Activated CD8-positive, alpha-beta memory T cell treated with anti-CD3 and anti-CD28 coated beads, Interleukin-2, amount 10 ng/mL, durations not matched to agents 7 days and 5 days (primary cell): ENCODE measurements around the gene OR1L8. TPM values are rescaled to one million over a fixed set of nuclear protein-coding genes. Genes with fewer than 3 reads are reported as not detected.
"Not testable (repeated sequence)": the region's sequence is repeated elsewhere in the genome, so short reads cannot be mapped to it uniquely, and the experiment has no call there.

Experiments
- ATAC-seq: fragments of 150-1000 bp; cut with Tn5 transposase; one replicate; pipeline ENCODE4 v1.10.0; 2021; ENCODE audit warnings: moderate library complexity
- CTCF ChIA-PET: fragments of 350-600 bp; sonication (Branson Sonifier 250); formaldehyde crosslinking; loops from one replicate; lab custom pipeline; 2021; ENCODE audit warnings: antibody characterized with exemption; lab: Charles Lee
- DNase-seq: peaks from one replicate; pipeline ENCODE4 v3.0.0-alpha.2; 2020
- H3K27ac Mint-ChIP-seq: one replicate; pipeline ENCODE4 v1.8.0; 2021; ENCODE audit warnings: mild to moderate bottlenecking, mixed read lengths
- H3K27me3 Mint-ChIP-seq: one replicate; pipeline ENCODE4 v1.8.0; 2021; ENCODE audit warnings: mixed read lengths
- H3K36me3 Mint-ChIP-seq: one replicate; pipeline ENCODE4 v1.8.0; 2021; ENCODE audit warnings: mild to moderate bottlenecking, mixed read lengths
- H3K4me1 Mint-ChIP-seq: one replicate; pipeline ENCODE4 v1.8.0; 2021; ENCODE audit warnings: mixed read lengths
- H3K4me3 Mint-ChIP-seq: one replicate; pipeline ENCODE4 v1.8.0; 2021; ENCODE audit warnings: mild to moderate bottlenecking, moderate library complexity, mixed read lengths
- H3K9me3 Mint-ChIP-seq: one replicate; pipeline ENCODE4 v1.8.0; 2022; ENCODE audit warnings: low read depth, mixed read lengths
- total RNA-seq, 2 experiments: library from RNA; stranded (reverse); gene quantifications; one replicate each; pipeline ENCODE4 v1.2.3, GENCODE V29; 2021

OR1L8 gene
- total RNA-seq, 2 experiments from 2014 or later = not detected

- CTCF ChIA-PET = no interaction called here
- DNase-seq (no peak), ATAC-seq (no peak)
- H3K9me3 Mint-ChIP-seq = no peaks in the 10 kb centered on the region
- H3K4me1 Mint-ChIP-seq = no peaks in the 10 kb centered on the region
- no peak overlapping the region for H3K27ac Mint-ChIP-seq
- no peak overlapping the region for H3K4me3 Mint-ChIP-seq
- peaks cover 11% of the 10 kb centered on the region for H3K27me3 Mint-ChIP-seq
- H3K36me3 Mint-ChIP-seq = no peaks in the 10 kb centered on the region
These were observed 37.0 kb downstream of the OR1L8 start for GRCh38 chr9:122546196-122546595.

- Mint-ChIP-seq H3K36me3 (no peaks in the 10 kb centered on the region), H3K4me1 (no peaks in the 10 kb centered on the region), H3K4me3 (no peak overlapping the region), H3K9me3 (peaks cover 2% of the 10 kb centered on the region), H3K27me3 (no peaks in the 10 kb centered on the region), H3K27ac (no peak overlapping the region)
- CTCF ChIA-PET = no interaction called here
- DNase-seq = no peak
- ATAC-seq = no peak
These were observed 44.4 kb downstream of the OR1L8 start for GRCh38 chr9:122538757-122539156.

- H3K4me1 Mint-ChIP-seq, ATAC-seq, H3K36me3 Mint-ChIP-seq, H3K27me3 Mint-ChIP-seq, H3K9me3 Mint-ChIP-seq, CTCF ChIA-PET, H3K4me3 Mint-ChIP-seq, H3K27ac Mint-ChIP-seq, DNase-seq: not testable (repeated sequence)
These were observed 46.1 kb downstream of the OR1L8 start for GRCh38 chr9:122537066-122537465.

GRCh38 chr9:122536134-122536533 lies 47.0 kb downstream of the OR1L8 start:
- Mint-ChIP-seq H3K9me3 (peaks cover 2% of the 10 kb centered on the region), H3K27me3 (no peaks in the 10 kb centered on the region), H3K27ac (no peak overlapping the region), H3K36me3 (no peaks in the 10 kb centered on the region), H3K4me3 (no peak overlapping the region), H3K4me1 (no peaks in the 10 kb centered on the region)
- CTCF ChIA-PET = no interaction called here
- DNase-seq (no peak), ATAC-seq (no peak)

- H3K36me3 Mint-ChIP-seq, H3K4me3 Mint-ChIP-seq, H3K27me3 Mint-ChIP-seq, H3K9me3 Mint-ChIP-seq, ATAC-seq, H3K27ac Mint-ChIP-seq, DNase-seq, H3K4me1 Mint-ChIP-seq: not testable (repeated sequence)
- CTCF ChIA-PET = interaction anchor here (0.8 kb wide), 1 partner anchor 32 kb away, joined by 3 read pairs; no protein-coding TSS in a partner anchor
These were observed 52.0 kb downstream of the OR1L8 start for GRCh38 chr9:122531157-122531556.

GRCh38 chr9:122527193-122527592 lies 56.0 kb downstream of the OR1L8 start, which contains the start of gene OR1N1:
Gene OR1N1 (minus strand): TSS chr9:122527293. CDS start chr9:122527293, 0 bp downstream.
- Mint-ChIP-seq H3K27me3 (peaks cover 2% of the 10 kb centered on the region), H3K9me3 (no peaks in the 10 kb centered on the region), H3K36me3 (no peaks in the 10 kb centered on the region), H3K27ac (no peak within 1 kb of the TSS), H3K4me3 (no peak within 1 kb of the TSS), H3K4me1 (no peaks in the 10 kb centered on the region)
- ATAC-seq = no peak
- DNase-seq = no peak
- CTCF ChIA-PET = no interaction called here

GRCh38 chr9:122526602-122527001 lies 56.6 kb downstream of the OR1L8 start:
- Mint-ChIP-seq H3K9me3 (no peaks in the 10 kb centered on the region), H3K4me1 (no peaks in the 10 kb centered on the region), H3K36me3 (no peaks in the 10 kb centered on the region), H3K27ac (no peak overlapping the region), H3K27me3 (peaks cover 2% of the 10 kb centered on the region), H3K4me3 (no peak overlapping the region)
- no peak for ATAC-seq
- CTCF ChIA-PET = no interaction called here
- no peak for DNase-seq

GRCh38 chr9:122519376-122519775 lies 63.8 kb downstream of the OR1L8 start:
- no peak overlapping the region for H3K27ac Mint-ChIP-seq
- peaks cover 4% of the 10 kb centered on the region for H3K27me3 Mint-ChIP-seq
- no peaks in the 10 kb centered on the region for H3K36me3 Mint-ChIP-seq
- H3K4me1 Mint-ChIP-seq = no peaks in the 10 kb centered on the region
- H3K4me3 Mint-ChIP-seq = no peak overlapping the region
- CTCF ChIA-PET = no interaction called here
- DNase-seq (no peak), ATAC-seq (no peak)
- H3K9me3 Mint-ChIP-seq = no peaks in the 10 kb centered on the region

GRCh38 chr9:122518841-122519240 lies 64.3 kb downstream of the OR1L8 start, which contains the start of gene OR1J4:
Gene OR1J4 (plus strand): TSS chr9:122519141. CDS start chr9:122519141, 0 bp downstream.
- Mint-ChIP-seq H3K27ac (no peak within 1 kb of the TSS), H3K9me3 (no peaks in the 10 kb centered on the region), H3K4me3 (no peak within 1 kb of the TSS), H3K4me1 (no peaks in the 10 kb centered on the region), H3K36me3 (no peaks in the 10 kb centered on the region), H3K27me3 (peaks cover 6% of the 10 kb centered on the region)
- CTCF ChIA-PET = no interaction called here
- DNase-seq = no peak
- no peak for ATAC-seq

GRCh38 chr9:122518226-122518625 lies 65.0 kb downstream of the OR1L8 start:
- Mint-ChIP-seq H3K9me3 (no peaks in the 10 kb centered on the region), H3K27me3 (peaks cover 8% of the 10 kb centered on the region), H3K4me1 (no peaks in the 10 kb centered on the region), H3K36me3 (no peaks in the 10 kb centered on the region), H3K27ac (no peak overlapping the region), H3K4me3 (no peak overlapping the region)
- CTCF ChIA-PET = no interaction called here
- DNase-seq (no peak), ATAC-seq (no peak)

Other genes starting within 250 kb of the OR1L8 start
- 1 to 10 TPM in 1 of 2 experiments, under 1 TPM in 1; 0.35 to 1.0 TPM for gene PTGS1, start 212.4 kb downstream of the OR1L8 start, total RNA-seq
- gene OR1J1, start 105.5 kb downstream of the OR1L8 start, total RNA-seq = not detected
- not detected for gene OR1J2, start 72.6 kb downstream of the OR1L8 start, total RNA-seq
- gene OR1J4, start 64.2 kb downstream of the OR1L8 start, total RNA-seq = not detected
- not detected for gene OR1N1, start 56.1 kb downstream of the OR1L8 start, total RNA-seq
- not detected for gene OR1N2, start 30.3 kb downstream of the OR1L8 start, total RNA-seq
- gene OR1Q1, start 31.4 kb upstream of the OR1L8 start, total RNA-seq = under 1 TPM in 1 of 2 experiments, not detected in 1; 0.40 TPM
- under 1 TPM in 1 of 2 experiments, not detected in 1; 0.41 TPM for gene OR1B1, start 74.2 kb upstream of the OR1L8 start, total RNA-seq
- gene OR1L1, start 78.3 kb upstream of the OR1L8 start, total RNA-seq = not detected
- gene OR1L3, start 91.7 kb upstream of the OR1L8 start, total RNA-seq = not detected
- gene OR1L4, start 140.6 kb upstream of the OR1L8 start, total RNA-seq = not detected
- gene OR1L6, start 158.9 kb upstream of the OR1L8 start, total RNA-seq = not detected
- gene OR5C1, start 205.5 kb upstream of the OR1L8 start, total RNA-seq = not detected
- gene OR1K1, start 216.7 kb upstream of the OR1L8 start, total RNA-seq = not detected
- 10 to 100 TPM; 22.0 to 29.0 TPM for gene PDCL, start 245.2 kb upstream of the OR1L8 start, total RNA-seq